Mammary epithelial cell (primary cell): ENCODE results near the gene CPPED1.

Experiments
- CTCF ChIP-seq, 2 donors: IDR thresholded peaks in 1 of 2; conservative IDR thresholded peaks in 1 of 2; 2 replicates each; pipeline ENCODE4 v1.5.1; 2011 to 2012; ENCODE audit warnings: inconsistent platforms in 2 of 2, low read length in 2 of 2, mild to moderate bottlenecking in 2 of 2, control low read depth in 1 of 2, low read depth in 1 of 2; ENCODE audit not compliant: insufficient read depth in 1 of 2; ENCODE audit errors: extremely low read depth in 1 of 2
- EZH2 ChIP-seq: IDR thresholded peaks from 2 replicates; pipeline ENCODE4 v1.6.1; 2012; ENCODE audit warnings: low read length, inconsistent platforms, borderline replicate concordance

- TF ChIP-seq CTCF (conservative IDR thresholded peaks at IDR 0.05 in 1 of 2, IDR thresholded peaks at IDR 0.05 in 1 of 2; ENCODE audit: extremely low read depth in 1 of 2, insufficient read depth in 1 of 2, low read depth in 1 of 2, low read length in 2 of 2): no peak
- TF ChIP-seq EZH2: no peak
Measured at GRCh38 chr16:12724226-12724625, 79.5 kb downstream of the CPPED1 start.
